Liver (tissue), 9 donors: ENCODE results near the gene SUN3. TPM values are rescaled to one million over a fixed set of nuclear protein-coding genes. Genes with fewer than 3 reads are reported as not detected.

ENCODE experiments used
- DNase-seq: peaks from one replicate; pipeline ENCODE4 v3.0.0-alpha.2; 2017; ENCODE audit warnings: low spot score
- H3K27ac ChIP-seq, 2 donors: one replicate each; pipeline ENCODE4 v1.7.0; 2013; ENCODE audit warnings: inconsistent platforms in 2 of 2, low read length in 2 of 2, control low read depth in 1 of 2, low read depth in 1 of 2, mild to moderate bottlenecking in 1 of 2
- H3K27me3 ChIP-seq, 4 donors: one replicate each; pipeline versions ENCODE4 v1.6.1 to v1.7.0; 2013; ENCODE audit warnings: low read length in 3 of 4, inconsistent platforms in 1 of 4, mild to moderate bottlenecking in 1 of 4, moderate library complexity in 1 of 4; ENCODE audit not compliant: control insufficient read depth in 4 of 4, insufficient read depth in 4 of 4
- H3K36me3 ChIP-seq, 4 donors: one replicate each; pipeline versions ENCODE4 v1.6.1 to v1.7.0; 2013; ENCODE audit warnings: low read length in 3 of 4, mild to moderate bottlenecking in 3 of 4, low read depth in 1 of 4, moderate library complexity in 1 of 4; ENCODE audit not compliant: control insufficient read depth in 4 of 4, insufficient read depth in 3 of 4
- H3K4me1 ChIP-seq, 4 donors: one replicate each; pipeline versions ENCODE4 v1.6.1 to v1.7.0; 2013; ENCODE audit warnings: low read length in 3 of 4, mild to moderate bottlenecking in 3 of 4, moderate library complexity in 1 of 4; ENCODE audit not compliant: control insufficient read depth in 4 of 4, insufficient read depth in 4 of 4
- H3K4me3 ChIP-seq, 3 donors: one replicate each; pipeline versions ENCODE4 v1.6.1 to v1.7.0; 2013; ENCODE audit warnings: low read length in 3 of 3, control low read depth in 1 of 3, low read depth in 1 of 3, mild to moderate bottlenecking in 1 of 3
- H3K9ac ChIP-seq, 2 donors: one replicate each; pipeline ENCODE4 v1.7.0; 2013; ENCODE audit warnings: low read length in 2 of 2, mild to moderate bottlenecking in 2 of 2, moderate library complexity in 2 of 2, control low read depth in 1 of 2, low read depth in 1 of 2
- H3K9me3 ChIP-seq, 4 donors: one replicate each; pipeline versions ENCODE4 v1.6.1 to v1.7.0; 2013; ENCODE audit warnings: low read length in 3 of 4; ENCODE audit not compliant: control insufficient read depth in 4 of 4
- CTCF ChIP-seq: fragments of 150-350 bp; IDR thresholded peaks from 2 replicates; pipeline ENCODE4 v1.5.1; 2017; ENCODE audit warnings: improper control_type of control experiment, low read depth, low read length; ENCODE audit not compliant: missing input control
- EGR1 ChIP-seq, 2 donors: IDR thresholded peaks; 2 replicates each; pipeline ENCODE4 v1.6.1; 2016 to 2018; ENCODE audit warnings: antibody characterized with exemption in 2 of 2, low read depth in 2 of 2
- FOXA1 ChIP-seq: IDR thresholded peaks from 2 replicates; pipeline ENCODE4 v1.6.1; 2016; ENCODE audit warnings: antibody characterized with exemption
- FOXA2 ChIP-seq: IDR thresholded peaks from 2 replicates; pipeline ENCODE4 v1.6.1; 2016; ENCODE audit warnings: antibody characterized with exemption
- GABPA ChIP-seq, 2 donors: IDR thresholded peaks in 1 of 2; conservative IDR thresholded peaks in 1 of 2; 2 replicates each; pipeline ENCODE4 v1.6.1; 2016; ENCODE audit warnings: antibody characterized with exemption in 2 of 2, mild to moderate bottlenecking in 1 of 2, moderate library complexity in 1 of 2
- HNF4A ChIP-seq, 2 donors: conservative IDR thresholded peaks; 2 replicates each; pipeline ENCODE4 v1.6.1; 2016; ENCODE audit warnings: antibody characterized with exemption in 2 of 2, mild to moderate bottlenecking in 2 of 2
- HNF4G ChIP-seq: IDR thresholded peaks from 2 replicates; pipeline ENCODE4 v1.6.1; 2016; ENCODE audit warnings: antibody characterized with exemption
- JUND ChIP-seq, 2 donors: IDR thresholded peaks; 2 replicates each; pipeline ENCODE4 v1.6.1; 2016; ENCODE audit warnings: antibody characterized with exemption in 2 of 2
- NR2F2 ChIP-seq: IDR thresholded peaks from 2 replicates; pipeline ENCODE4 v1.6.1; 2016; ENCODE audit warnings: antibody characterized with exemption
- RAD21 ChIP-seq, 2 donors: IDR thresholded peaks; 2 replicates each; pipeline ENCODE4 v1.6.1; 2016; ENCODE audit warnings: antibody characterized with exemption in 2 of 2, mild to moderate bottlenecking in 2 of 2
- RXRA ChIP-seq, 2 donors: IDR thresholded peaks; 2 replicates each; pipeline ENCODE4 v1.6.1; 2017 to 2018; ENCODE audit warnings: antibody characterized with exemption in 2 of 2, mild to moderate bottlenecking in 1 of 2
- SP1 ChIP-seq: IDR thresholded peaks from 2 replicates; pipeline ENCODE4 v1.6.1; 2018; ENCODE audit warnings: antibody characterized with exemption, mild to moderate bottlenecking
- TAF1 ChIP-seq: conservative IDR thresholded peaks from 2 replicates; pipeline ENCODE4 v1.6.1; 2016; ENCODE audit warnings: antibody characterized with exemption, mild to moderate bottlenecking
- YY1 ChIP-seq: IDR thresholded peaks from 2 replicates; pipeline ENCODE4 v1.6.1; 2016; ENCODE audit warnings: antibody characterized with exemption, mild to moderate bottlenecking
- ZBTB33 ChIP-seq: IDR thresholded peaks from 2 replicates; pipeline ENCODE4 v1.6.1; 2016; ENCODE audit warnings: antibody characterized with exemption
- WGBS: extraction: QIAGEN DNeasy Blood & Tissue Kit; methylation state at CpG from one replicate; pipeline ENCODE4 v1.1.7; 2013; 5-methylcytosine and 5-hydroxymethylcytosine counted together
- polyA plus RNA-seq, 2 donors: library from polyadenylated mRNA; stranded (reverse) in 1 of 2; unstranded in 1 of 2; fragments of 200-250 nt in 1 of 2; fragments of >200 nt in 1 of 2; fragmentation: Nextera tagmentation in 1 of 2; extraction: Ambion mirVana in 1 of 2; gene quantifications; one replicate each; pipeline versions ENCODE4 v1.2.1 to v1.2.3, GENCODE V29; 2013 to 2015
- total RNA-seq, 2 donors: library from RNA; depleted of rRNA; stranded (reverse); fragments of >200 nt; gene quantifications; one replicate each; pipeline ENCODE4 v1.2.3, GENCODE V29; 2014
- TF ChIP-seq, protein P1 (sequence below): IDR thresholded peaks from 2 replicates; pipeline ENCODE4 v1.6.1; 2016; ENCODE audit warnings: antibody characterized with exemption, mild to moderate bottlenecking
- TF ChIP-seq, protein P2 (sequence below): IDR thresholded peaks from 2 replicates; pipeline ENCODE4 v1.6.1; 2016; ENCODE audit warnings: antibody characterized with exemption
- TF ChIP-seq, protein P3 (sequence below): IDR thresholded peaks from 2 replicates; pipeline ENCODE4 v1.6.1; 2016; ENCODE audit warnings: antibody characterized with exemption
- donor health status: healthy.
- donor health status: healthy.
- donor health status: healthy.
- donor health status: healthy.
- donor health status: healthy.

SUN3 gene
- total and polyA plus RNA-seq, 4 donors: not detected

DNA sequence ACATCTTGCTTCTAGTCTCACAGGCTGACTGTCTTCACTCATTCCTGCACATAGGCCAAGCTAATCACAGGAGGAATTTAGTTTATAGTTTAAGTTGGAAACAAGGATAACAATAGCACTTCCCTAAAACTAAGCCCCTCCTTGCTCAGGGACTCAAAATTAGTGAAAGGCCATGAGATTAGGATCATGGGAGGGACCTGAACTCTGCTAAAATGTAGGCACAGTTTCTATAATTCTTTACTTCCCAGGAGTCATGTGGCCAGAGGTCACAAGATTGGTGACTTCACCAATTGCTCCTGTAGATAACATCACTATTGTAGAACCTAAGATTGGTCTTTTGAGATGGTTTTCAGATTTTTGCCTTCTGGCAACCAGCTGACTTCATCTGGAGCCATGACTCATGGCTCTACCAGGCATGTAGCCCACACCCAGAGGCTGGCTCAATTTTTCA lies 45.3 kb upstream of the SUN3 start:
- H3K27me3 ChIP-seq: no peaks in the 10 kb centered on the region
- DNase-seq: no peak
- TF ChIP-seq, protein P1, sequence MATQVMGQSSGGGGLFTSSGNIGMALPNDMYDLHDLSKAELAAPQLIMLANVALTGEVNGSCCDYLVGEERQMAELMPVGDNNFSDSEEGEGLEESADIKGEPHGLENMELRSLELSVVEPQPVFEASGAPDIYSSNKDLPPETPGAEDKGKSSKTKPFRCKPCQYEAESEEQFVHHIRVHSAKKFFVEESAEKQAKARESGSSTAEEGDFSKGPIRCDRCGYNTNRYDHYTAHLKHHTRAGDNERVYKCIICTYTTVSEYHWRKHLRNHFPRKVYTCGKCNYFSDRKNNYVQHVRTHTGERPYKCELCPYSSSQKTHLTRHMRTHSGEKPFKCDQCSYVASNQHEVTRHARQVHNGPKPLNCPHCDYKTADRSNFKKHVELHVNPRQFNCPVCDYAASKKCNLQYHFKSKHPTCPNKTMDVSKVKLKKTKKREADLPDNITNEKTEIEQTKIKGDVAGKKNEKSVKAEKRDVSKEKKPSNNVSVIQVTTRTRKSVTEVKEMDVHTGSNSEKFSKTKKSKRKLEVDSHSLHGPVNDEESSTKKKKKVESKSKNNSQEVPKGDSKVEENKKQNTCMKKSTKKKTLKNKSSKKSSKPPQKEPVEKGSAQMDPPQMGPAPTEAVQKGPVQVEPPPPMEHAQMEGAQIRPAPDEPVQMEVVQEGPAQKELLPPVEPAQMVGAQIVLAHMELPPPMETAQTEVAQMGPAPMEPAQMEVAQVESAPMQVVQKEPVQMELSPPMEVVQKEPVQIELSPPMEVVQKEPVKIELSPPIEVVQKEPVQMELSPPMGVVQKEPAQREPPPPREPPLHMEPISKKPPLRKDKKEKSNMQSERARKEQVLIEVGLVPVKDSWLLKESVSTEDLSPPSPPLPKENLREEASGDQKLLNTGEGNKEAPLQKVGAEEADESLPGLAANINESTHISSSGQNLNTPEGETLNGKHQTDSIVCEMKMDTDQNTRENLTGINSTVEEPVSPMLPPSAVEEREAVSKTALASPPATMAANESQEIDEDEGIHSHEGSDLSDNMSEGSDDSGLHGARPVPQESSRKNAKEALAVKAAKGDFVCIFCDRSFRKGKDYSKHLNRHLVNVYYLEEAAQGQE: no peak
- no peak for TF ChIP-seq CTCF
- no peak overlapping the region for H3K27ac ChIP-seq
- H3K4me3 ChIP-seq: no peak overlapping the region
- H3K9ac ChIP-seq: no peak overlapping the region
- no peaks in the 10 kb centered on the region for H3K4me1 ChIP-seq
- no peaks in the 10 kb centered on the region for H3K36me3 ChIP-seq
- peaks cover 0 to 5% (median 1%) of the 10 kb centered on the region in 4 donors for H3K9me3 ChIP-seq

GRCh38 chr7:48067475-48067874 lies 38.6 kb upstream of the SUN3 start:
- no peak overlapping the region for H3K9ac ChIP-seq
- no peak for DNase-seq
- no peak overlapping the region for H3K4me3 ChIP-seq
- no peak overlapping the region for H3K27ac ChIP-seq
- WGBS: 96% methylated on average over 2 of the region's 2 CpGs
- H3K9me3 ChIP-seq: peaks cover 0 to 5% (median 1%) of the 10 kb centered on the region in 4 donors
- no peak for TF ChIP-seq GABPA (IDR thresholded peaks at IDR 0.05 in 1 of 2, conservative IDR thresholded peaks at IDR 0.05 in 1 of 2)
- no peak for TF ChIP-seq EGR1 (IDR thresholded peaks at IDR 0.05; ENCODE audit: low read depth in 2 of 2)
- TF ChIP-seq RAD21 (IDR thresholded peaks at IDR 0.05): no peak
- no peak for TF ChIP-seq FOXA1
- no peak for TF ChIP-seq ZBTB33
- TF ChIP-seq HNF4A (conservative IDR thresholded peaks at IDR 0.05): no peak
- no peak for TF ChIP-seq TAF1
- TF ChIP-seq NR2F2: no peak
- TF ChIP-seq, protein P2, sequence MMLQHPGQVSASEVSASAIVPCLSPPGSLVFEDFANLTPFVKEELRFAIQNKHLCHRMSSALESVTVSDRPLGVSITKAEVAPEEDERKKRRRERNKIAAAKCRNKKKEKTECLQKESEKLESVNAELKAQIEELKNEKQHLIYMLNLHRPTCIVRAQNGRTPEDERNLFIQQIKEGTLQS: no peak
- no peak for TF ChIP-seq JUND (IDR thresholded peaks at IDR 0.05)
- TF ChIP-seq SP1: no peak
- TF ChIP-seq, protein P1: no peak
- TF ChIP-seq CTCF: no peak
- no peak for TF ChIP-seq FOXA2
- TF ChIP-seq RXRA (IDR thresholded peaks at IDR 0.05): no peak
- TF ChIP-seq HNF4G: no peak
- TF ChIP-seq YY1: no peak
- TF ChIP-seq, protein P3, sequence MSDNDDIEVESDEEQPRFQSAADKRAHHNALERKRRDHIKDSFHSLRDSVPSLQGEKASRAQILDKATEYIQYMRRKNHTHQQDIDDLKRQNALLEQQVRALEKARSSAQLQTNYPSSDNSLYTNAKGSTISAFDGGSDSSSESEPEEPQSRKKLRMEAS: no peak
- H3K27me3 ChIP-seq: no peaks in the 10 kb centered on the region
- H3K4me1 ChIP-seq: no peaks in the 10 kb centered on the region
- no peaks in the 10 kb centered on the region for H3K36me3 ChIP-seq
